ENCODE data around the gene MMEL1. TPM values are rescaled to one million over a fixed set of nuclear protein-coding genes. Genes with fewer than 3 reads are reported as not detected.
"Not testable (repeated sequence)": the region's sequence is repeated elsewhere in the genome, so short reads cannot be mapped to it uniquely, and the experiment has no call there.

The MMEL1 gene, protein sequence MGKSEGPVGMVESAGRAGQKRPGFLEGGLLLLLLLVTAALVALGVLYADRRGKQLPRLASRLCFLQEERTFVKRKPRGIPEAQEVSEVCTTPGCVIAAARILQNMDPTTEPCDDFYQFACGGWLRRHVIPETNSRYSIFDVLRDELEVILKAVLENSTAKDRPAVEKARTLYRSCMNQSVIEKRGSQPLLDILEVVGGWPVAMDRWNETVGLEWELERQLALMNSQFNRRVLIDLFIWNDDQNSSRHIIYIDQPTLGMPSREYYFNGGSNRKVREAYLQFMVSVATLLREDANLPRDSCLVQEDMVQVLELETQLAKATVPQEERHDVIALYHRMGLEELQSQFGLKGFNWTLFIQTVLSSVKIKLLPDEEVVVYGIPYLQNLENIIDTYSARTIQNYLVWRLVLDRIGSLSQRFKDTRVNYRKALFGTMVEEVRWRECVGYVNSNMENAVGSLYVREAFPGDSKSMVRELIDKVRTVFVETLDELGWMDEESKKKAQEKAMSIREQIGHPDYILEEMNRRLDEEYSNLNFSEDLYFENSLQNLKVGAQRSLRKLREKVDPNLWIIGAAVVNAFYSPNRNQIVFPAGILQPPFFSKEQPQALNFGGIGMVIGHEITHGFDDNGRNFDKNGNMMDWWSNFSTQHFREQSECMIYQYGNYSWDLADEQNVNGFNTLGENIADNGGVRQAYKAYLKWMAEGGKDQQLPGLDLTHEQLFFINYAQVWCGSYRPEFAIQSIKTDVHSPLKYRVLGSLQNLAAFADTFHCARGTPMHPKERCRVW
- total RNA-seq (1.1 and 1.6 TPM in 2 replicates), polyA plus RNA-seq (1.2 and 3.4 TPM in 2 replicates), polyA minus RNA-seq (1.9 and 4.4 TPM in 2 replicates), Bru-seq, nascent RNA (percentile 2 among the genes with signal in this experiment), BruChase-seq, experiment 1, labeled RNA remaining after a 6-hour chase (percentile 7 among the genes with signal in this experiment), BruChase-seq, experiment 2, labeled RNA remaining after a 2-hour chase (percentile 8 among the genes with signal in this experiment)
- polyA plus RNA-seq (2011; cell fraction: cytosol; rRNA removed) = 0.58 and 1.6 TPM in 2 replicates
- polyA plus RNA-seq (2011; cell fraction: nucleus; rRNA removed) = 1.7 and 3.1 TPM in 2 replicates
- 0.44 and 0.67 TPM in 2 replicates for polyA plus RNA-seq (2012)
- polyA minus RNA-seq (2011; cell fraction: cytosol; rRNA and poly(A)+ RNA removed) = not detected
- polyA minus RNA-seq (2011; cell fraction: nucleus; rRNA and poly(A)+ RNA removed) = not detected in 2 replicates
- long read RNA-seq, partial matches to known transcripts = 0 of 2 reads
- long read RNA-seq, other reads (novel, unspliced or antisense) = 2 of 2 reads

- no peak within 1 kb of the TSS for H3K9ac ChIP-seq (replicated peaks; ENCODE audit: extremely low read depth, insufficient read depth, low read length)
- H3K9me1 ChIP-seq (replicated peaks; ENCODE audit: control insufficient read depth, extremely low read depth, insufficient read depth, low read length) = no peaks in the 10 kb centered on the region
- intact Hi-C loops (cut with micrococcal nuclease) = no loop called here
- H3K4me1 ChIP-seq (ENCODE audit: control insufficient read depth, extremely low read depth, insufficient read depth, low read length) = no peaks in the 10 kb centered on the region
- H3K79me2 ChIP-seq (ENCODE audit: control insufficient read depth, insufficient read depth, low read length) = no peaks in the 10 kb centered on the region
- ChIA-PET CTCF (no interaction called here), POLR2A (no interaction called here)
- H3K4me2 ChIP-seq (ENCODE audit: insufficient read depth, low read length) = no peak within 1 kb of the TSS
- dilution Hi-C loops (cut with MboI; ENCODE audit: extremely low pct_ligation_motif_present, low sequenced_read_pairs) = no loop called here
- FAIRE-seq (no peak), DNase-seq (ENCODE audit: low read depth, low spot score) (no peak)
- TF ChIP-seq FOS (IDR thresholded peaks at IDR 0.05; ENCODE audit: borderline replicate concordance, insufficient read depth, low read length) = no peak
- TF ChIP-seq, protein P1, sequence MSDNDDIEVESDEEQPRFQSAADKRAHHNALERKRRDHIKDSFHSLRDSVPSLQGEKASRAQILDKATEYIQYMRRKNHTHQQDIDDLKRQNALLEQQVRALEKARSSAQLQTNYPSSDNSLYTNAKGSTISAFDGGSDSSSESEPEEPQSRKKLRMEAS (IDR thresholded peaks at IDR 0.05; ENCODE audit: insufficient read depth, insufficient read length) = no peak
- TF ChIP-seq POLR2AphosphoS5 (IDR thresholded peaks at IDR 0.05; ENCODE audit: insufficient read depth, low read depth, low read length) = no peak
- no peak for TF ChIP-seq MYC (IDR thresholded peaks at IDR 0.05; ENCODE audit: low read depth, low read length)
- no peak within 1 kb of the TSS for H2AFZ ChIP-seq (ENCODE audit: low read depth, low read length)
- no peaks in the 10 kb centered on the region for H4K20me1 ChIP-seq (replicated peaks; ENCODE audit: control insufficient read depth, extremely low read depth, insufficient read depth, low read length)
- no peak within 1 kb of the TSS for H3K27ac ChIP-seq (ENCODE audit: insufficient read depth, low read depth, low read length)
- H3K9me3 ChIP-seq (replicated peaks; ENCODE audit: control insufficient read depth, insufficient read depth, low read length) = peaks cover 1% of the 10 kb centered on the region
- no TSS peak for BruUV-seq (replicated peaks)
- H3K27me3 ChIP-seq (ENCODE audit: control insufficient read depth in 2 of 2, insufficient read depth in 2 of 2, low read length in 2 of 2) = peaks cover 7 to 10% of the 10 kb centered on the region in 2 experiments
- no peak within 1 kb of the TSS for H3K4me3 ChIP-seq (replicated peaks in 1 of 3; ENCODE audit: insufficient read depth in 1 of 3, low read depth in 1 of 3, low read length in 3 of 3)
- no peaks in the 10 kb centered on the region for H3K36me3 ChIP-seq (ENCODE audit: control insufficient read depth in 2 of 2, extremely low read depth in 1 of 2, insufficient read depth in 2 of 2, low read length in 2 of 2)
Observed at GRCh38 chr1:2632561-2633361, at the start of gene MMEL1. MMEL1 (minus strand) TSS chr1:2633016; CDS start chr1:2629484, 3,532 bp downstream.

DNA sequence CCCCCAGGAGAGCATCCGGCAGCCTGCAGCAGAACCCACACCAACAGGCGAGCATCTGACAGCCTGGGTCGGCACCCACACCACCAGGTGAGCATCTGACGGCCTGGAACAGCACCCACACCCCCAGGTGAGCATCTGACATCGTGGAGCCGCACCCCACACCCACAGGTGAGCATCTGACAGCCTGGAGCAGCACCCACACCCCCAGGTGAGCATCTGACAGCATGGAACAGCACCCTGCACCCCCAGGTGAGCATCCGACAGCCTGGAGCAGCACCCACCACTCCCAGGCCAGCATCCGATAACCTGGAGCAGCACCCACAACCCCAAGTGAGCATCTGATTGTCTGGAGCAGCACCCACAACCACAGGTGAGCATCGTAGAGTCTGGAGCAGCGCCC lies 43.9 kb upstream of the MMEL1 start:
- H3K4me3 ChIP-seq (replicated peaks in 1 of 3; ENCODE audit: insufficient read depth in 1 of 3, low read depth in 1 of 3, low read length in 3 of 3); DNase-seq (ENCODE audit: low read depth, low spot score); BruUV-seq (replicated peaks); H3K9me3 ChIP-seq (replicated peaks; ENCODE audit: control insufficient read depth, insufficient read depth, low read length); H3K4me1 ChIP-seq (ENCODE audit: control insufficient read depth, extremely low read depth, insufficient read depth, low read length); H3K27me3 ChIP-seq (ENCODE audit: control insufficient read depth in 2 of 2, insufficient read depth in 2 of 2, low read length in 2 of 2); intact Hi-C loops (cut with micrococcal nuclease); H3K36me3 ChIP-seq (ENCODE audit: control insufficient read depth in 2 of 2, extremely low read depth in 1 of 2, insufficient read depth in 2 of 2, low read length in 2 of 2); FAIRE-seq; H2AFZ ChIP-seq (ENCODE audit: low read depth, low read length); dilution Hi-C loops (cut with MboI; ENCODE audit: extremely low pct_ligation_motif_present, low sequenced_read_pairs); CTCF ChIA-PET; H3K27ac ChIP-seq (ENCODE audit: insufficient read depth, low read depth, low read length); H3K9ac ChIP-seq (replicated peaks; ENCODE audit: extremely low read depth, insufficient read depth, low read length); H3K4me2 ChIP-seq (ENCODE audit: insufficient read depth, low read length); H3K79me2 ChIP-seq (ENCODE audit: control insufficient read depth, insufficient read depth, low read length); H4K20me1 ChIP-seq (replicated peaks; ENCODE audit: control insufficient read depth, extremely low read depth, insufficient read depth, low read length); H3K9me1 ChIP-seq (replicated peaks; ENCODE audit: control insufficient read depth, extremely low read depth, insufficient read depth, low read length); POLR2A ChIA-PET: not testable (repeated sequence)

GRCh38 chr1:2671656-2672055 lies 38.8 kb upstream of the MMEL1 start:
- not testable (repeated sequence) for FAIRE-seq

More at GRCh38 chr1:2671656-2672055, 38.8 kb upstream of the MMEL1 start:
- dilution Hi-C loops (cut with MboI; ENCODE audit: extremely low pct_ligation_motif_present, low sequenced_read_pairs); H3K79me2 ChIP-seq (ENCODE audit: control insufficient read depth, insufficient read depth, low read length); CTCF ChIA-PET; H3K9ac ChIP-seq (replicated peaks; ENCODE audit: extremely low read depth, insufficient read depth, low read length); BruUV-seq (replicated peaks); H3K4me2 ChIP-seq (ENCODE audit: insufficient read depth, low read length); H3K9me3 ChIP-seq (replicated peaks; ENCODE audit: control insufficient read depth, insufficient read depth, low read length); H3K9me1 ChIP-seq (replicated peaks; ENCODE audit: control insufficient read depth, extremely low read depth, insufficient read depth, low read length); H2AFZ ChIP-seq (ENCODE audit: low read depth, low read length); H3K36me3 ChIP-seq (ENCODE audit: control insufficient read depth in 2 of 2, extremely low read depth in 1 of 2, insufficient read depth in 2 of 2, low read length in 2 of 2); H3K27me3 ChIP-seq (ENCODE audit: control insufficient read depth in 2 of 2, insufficient read depth in 2 of 2, low read length in 2 of 2); H4K20me1 ChIP-seq (replicated peaks; ENCODE audit: control insufficient read depth, extremely low read depth, insufficient read depth, low read length); H3K27ac ChIP-seq (ENCODE audit: insufficient read depth, low read depth, low read length); H3K4me1 ChIP-seq (ENCODE audit: control insufficient read depth, extremely low read depth, insufficient read depth, low read length); POLR2A ChIA-PET; intact Hi-C loops (cut with micrococcal nuclease); H3K4me3 ChIP-seq (replicated peaks in 1 of 3; ENCODE audit: insufficient read depth in 1 of 3, low read depth in 1 of 3, low read length in 3 of 3); DNase-seq (ENCODE audit: low read depth, low spot score): not testable (repeated sequence)

Measured in endothelial cell of umbilical vein (primary cell).